ENCODE data around the gene ISCA1. TPM values are rescaled to one million over a fixed set of nuclear protein-coding genes. Genes with fewer than 3 reads are reported as not detected.

Gene ISCA1
- polyA plus RNA-seq, 2 of the 4 experiments (the other 2 are of a cell fraction) = 42.4 to 58.2 TPM

GRCh38 chr9:86219606-86220005 lies 62.7 kb downstream of the ISCA1 start:
- FAIRE-seq (no peak), ATAC-seq (no peak), DNase-seq (ENCODE audit: low read depth in 1 of 2, low spot score in 1 of 2) (no peak)
- Histone ChIP-seq H3K4me3 (no peak overlapping the region), H3K9me3 (no peaks in the 10 kb centered on the region), H3K4me1 (no peaks in the 10 kb centered on the region), H3K4me2 (no peak overlapping the region), H3K27ac (no peak overlapping the region)
- ChIA-PET POLR2A (no interaction called here), CTCF (interaction anchor here (0.6 to 1.1 kb wide), 3 partner anchors 10 to 120 kb away, joined by 3 to 4 read pairs (median 3); partner anchors contain the start of gene GOLM1)
- 76% methylated on average over 3 of the region's 3 CpGs for WGBS (ENCODE audit: missing lambda C conversion rate)
- no peak for TF ChIP-seq HDAC2 (IDR thresholded peaks at IDR 0.05)
- TF ChIP-seq CEBPB (IDR thresholded peaks at IDR 0.05) = no peak
- TF ChIP-seq RNF2 (IDR thresholded peaks at IDR 0.05; ENCODE audit: borderline replicate concordance, low read depth) = no peak
- TF ChIP-seq SREBF2 (IDR thresholded peaks at IDR 0.05) = no peak
- no peak for TF ChIP-seq JUNB (IDR thresholded peaks at IDR 0.05)
- TF ChIP-seq KDM5A (IDR thresholded peaks at IDR 0.05) = no peak
- no peak for TF ChIP-seq POLR2AphosphoS2 (conservative IDR thresholded peaks at IDR 0.05; ENCODE audit: low read length)
- TF ChIP-seq USF2 (IDR thresholded peaks at IDR 0.05) = no peak
- no peak for TF ChIP-seq E2F6 (IDR thresholded peaks at IDR 0.05; ENCODE audit: borderline replicate concordance, low read depth)
- no peak for TF ChIP-seq POLR2A (IDR thresholded peaks at IDR 0.05; ENCODE audit: low read length)
- TF ChIP-seq HOXB5 (CRISPR knock-in tag; IDR thresholded peaks at IDR 0.05) = no peak
- no peak for TF ChIP-seq JUN (IDR thresholded peaks at IDR 0.05)
- no peak for TF ChIP-seq CBX8 (IDR thresholded peaks at IDR 0.05)
- no peak for TF ChIP-seq FOXS1 (CRISPR knock-in tag; IDR thresholded peaks at IDR 0.05)

- Histone ChIP-seq H3K4me1 (no peaks in the 10 kb centered on the region), H3K27ac (no peak overlapping the region), H3K4me2 (no peak overlapping the region), H3K9me3 (no peaks in the 10 kb centered on the region), H3K4me3 (no peak overlapping the region)
- POLR2A ChIA-PET = no interaction called here
- WGBS (ENCODE audit: missing lambda C conversion rate) = 70% methylated on average over 7 of the region's 7 CpGs
- no peak for DNase-seq (ENCODE audit: low read depth in 1 of 2, low spot score in 1 of 2)
- no peak for ATAC-seq
- CTCF ChIA-PET = interaction anchor here (0.9 kb wide), 1 partner anchor 15 kb away, joined by 3 read pairs; no protein-coding TSS in a partner anchor
- TF ChIP-seq MYC (IDR thresholded peaks at IDR 0.05; ENCODE audit: borderline replicate concordance, low read length) (no peak), KDM1A (IDR thresholded peaks at IDR 0.05; ENCODE audit: low read depth) (no peak), RFX5 (IDR thresholded peaks at IDR 0.05) (no peak), MAZ (IDR thresholded peaks at IDR 0.05; ENCODE audit: borderline replicate concordance, low read depth, low read length) (no peak), RNF2 (IDR thresholded peaks at IDR 0.05; ENCODE audit: borderline replicate concordance, low read depth) (no peak), FOSL2 (IDR thresholded peaks at IDR 0.05) (no peak), FOSL2 (CRISPR knock-in tag; IDR thresholded peaks at IDR 0.05) (no peak), HES2 (IDR thresholded peaks at IDR 0.05) (no peak), NFE2L2 (conservative IDR thresholded peaks at IDR 0.05; ENCODE audit: low read length) (no peak), HDAC2 (IDR thresholded peaks at IDR 0.05) (no peak), ELK1 (IDR thresholded peaks at IDR 0.05; ENCODE audit: low read depth, low read length) (no peak), CHD2 (IDR thresholded peaks at IDR 0.05; ENCODE audit: low read length, partially characterized antibody) (no peak), JUNB (IDR thresholded peaks at IDR 0.05) (no peak), USF2 (IDR thresholded peaks at IDR 0.05) (no peak), EP300 (IDR thresholded peaks at IDR 0.05) (no peak), CBX8 (IDR thresholded peaks at IDR 0.05) (no peak)
- no peak for FAIRE-seq
These were observed 65.1 kb downstream of the ISCA1 start for GRCh38 chr9:86217076-86217755.

Small RNA genes lying within 50 kb of the gene (small RNA-seq; reads per million reads assigned to genes)
- gene AL137849.1 (0 reads per million in 6 experiments), gene RN7SKP264 (0 reads per million in 6 experiments)

Other genes starting within 250 kb of the ISCA1 start
- 126 and 145 TPM in 2 replicates for gene GOLM1, start 183.0 kb downstream of the ISCA1 start, polyA plus RNA-seq (2011; rRNA removed)
- 125 to 160 TPM (median 136 TPM) in 3 replicates for gene GOLM1, start 183.0 kb downstream of the ISCA1 start, polyA plus RNA-seq (2017; fragmentation: RNase III; extraction: RNeasy Plus Mini Kit Qiagen cat#74134 plus additional on column Dnase treatment)
- gene C9orf153, start 22.9 kb downstream of the ISCA1 start, polyA plus RNA-seq (2011; rRNA removed) = 0.08 and 0.17 TPM in 2 replicates
- 0.06 to 0.17 TPM (median 0.16 TPM) in 3 replicates for gene C9orf153, start 22.9 kb downstream of the ISCA1 start, polyA plus RNA-seq (2017; fragmentation: RNase III; extraction: RNeasy Plus Mini Kit Qiagen cat#74134 plus additional on column Dnase treatment)
- 26.0 and 27.0 TPM in 2 replicates for gene TUT7, start 71.9 kb upstream of the ISCA1 start, polyA plus RNA-seq (2011; rRNA removed)
- 12.1 to 12.7 TPM (median 12.4 TPM) in 3 replicates for gene TUT7, start 71.9 kb upstream of the ISCA1 start, polyA plus RNA-seq (2017; fragmentation: RNase III; extraction: RNeasy Plus Mini Kit Qiagen cat#74134 plus additional on column Dnase treatment)